Loucy (cell line): Measurements from ENCODE around the gene MTR.

Experiments used
- EZH2phosphoT487 ChIP-seq: fragments of 200-600 bp; IDR thresholded peaks from 2 replicates; pipeline ENCODE4 v1.6.1; 2018; ENCODE audit warnings: antibody characterized with exemption, mild to moderate bottlenecking, moderate library complexity, borderline replicate concordance
- TF ChIP-seq, protein P1 (sequence below): fragments of 200-600 bp; sonication (generic); conservative IDR thresholded peaks from 2 replicates; pipeline ENCODE4 v1.5.1; 2014; ENCODE audit warnings: mild to moderate bottlenecking, antibody characterized with exemption, low read length

GRCh38 chr1:236862219-236862591, 67.1 kb downstream of the MTR start:
- TF ChIP-seq, protein P1, sequence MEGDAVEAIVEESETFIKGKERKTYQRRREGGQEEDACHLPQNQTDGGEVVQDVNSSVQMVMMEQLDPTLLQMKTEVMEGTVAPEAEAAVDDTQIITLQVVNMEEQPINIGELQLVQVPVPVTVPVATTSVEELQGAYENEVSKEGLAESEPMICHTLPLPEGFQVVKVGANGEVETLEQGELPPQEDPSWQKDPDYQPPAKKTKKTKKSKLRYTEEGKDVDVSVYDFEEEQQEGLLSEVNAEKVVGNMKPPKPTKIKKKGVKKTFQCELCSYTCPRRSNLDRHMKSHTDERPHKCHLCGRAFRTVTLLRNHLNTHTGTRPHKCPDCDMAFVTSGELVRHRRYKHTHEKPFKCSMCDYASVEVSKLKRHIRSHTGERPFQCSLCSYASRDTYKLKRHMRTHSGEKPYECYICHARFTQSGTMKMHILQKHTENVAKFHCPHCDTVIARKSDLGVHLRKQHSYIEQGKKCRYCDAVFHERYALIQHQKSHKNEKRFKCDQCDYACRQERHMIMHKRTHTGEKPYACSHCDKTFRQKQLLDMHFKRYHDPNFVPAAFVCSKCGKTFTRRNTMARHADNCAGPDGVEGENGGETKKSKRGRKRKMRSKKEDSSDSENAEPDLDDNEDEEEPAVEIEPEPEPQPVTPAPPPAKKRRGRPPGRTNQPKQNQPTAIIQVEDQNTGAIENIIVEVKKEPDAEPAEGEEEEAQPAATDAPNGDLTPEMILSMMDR, result no peak
- no peak for TF ChIP-seq EZH2phosphoT487
